ENCODE data around the gene OLR1.
"Not testable (repeated sequence)": the region's sequence is repeated elsewhere in the genome, so short reads cannot be mapped to it uniquely, and the experiment has no call there.

OLR1 gene

DNA sequence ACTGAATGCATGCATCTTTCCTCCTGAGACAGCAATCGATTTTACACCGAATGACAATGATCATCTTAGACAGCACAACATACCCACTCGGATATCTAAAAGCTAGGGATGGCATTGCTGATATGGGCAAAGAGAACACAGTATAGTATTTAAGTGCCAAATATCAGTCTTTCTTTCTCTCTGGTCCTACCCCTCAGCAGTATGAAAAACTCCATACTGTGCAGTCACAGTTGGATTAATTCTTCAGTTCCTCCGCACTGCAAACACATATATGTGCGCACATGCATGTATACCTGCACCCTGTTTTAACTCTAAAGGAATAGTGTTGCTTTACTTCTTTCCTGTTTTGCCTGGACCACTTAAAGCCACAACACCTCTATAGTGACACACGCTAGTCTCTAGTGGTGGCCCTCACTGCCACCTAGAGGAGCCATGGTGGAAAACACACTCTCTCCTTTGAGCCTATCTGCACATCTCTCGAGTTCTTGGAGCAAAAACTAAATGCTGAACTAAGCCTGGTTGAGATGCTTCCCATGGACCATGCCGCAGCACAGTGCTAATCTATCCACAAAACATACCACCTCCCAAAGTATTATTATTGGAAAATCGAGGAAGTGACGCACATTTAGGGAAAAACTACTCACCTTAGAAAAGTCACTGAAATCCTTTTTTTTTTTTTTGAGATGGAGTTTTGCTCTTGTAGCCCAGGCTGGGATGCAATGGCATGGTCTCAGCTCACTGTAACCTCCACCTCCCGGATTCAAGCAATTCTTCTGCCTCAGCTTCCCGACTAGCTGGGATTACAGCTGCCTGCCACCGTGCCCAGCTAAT is 18.8 kb upstream of the OLR1 start:
- peak; percentile 31 for DNase-seq

GRCh38 chr12:10189653-10190052 is 17.7 kb upstream of the OLR1 start:
- peak; percentile 61 for DNase-seq

DNA sequence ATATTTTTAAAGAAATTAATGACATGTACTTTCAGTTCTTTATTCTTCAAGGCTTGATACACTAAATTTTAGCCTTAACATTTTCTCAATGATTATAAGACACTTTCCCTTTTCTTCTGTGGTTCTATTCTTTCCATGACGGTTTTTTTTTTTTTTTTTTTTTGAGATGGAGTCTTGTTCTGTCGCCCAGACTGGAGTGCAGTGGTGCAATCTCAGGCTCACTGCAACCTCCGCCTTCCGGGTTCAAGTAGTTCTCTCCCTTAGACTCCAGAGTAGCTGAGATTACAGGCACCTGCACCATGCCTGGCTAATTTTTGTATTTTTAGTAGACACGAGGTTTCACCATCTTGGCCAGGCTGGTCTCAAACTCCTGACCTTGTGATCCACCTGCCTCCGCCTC is 15.0 kb upstream of the OLR1 start:
- DNase-seq = not testable (repeated sequence)

DNA sequence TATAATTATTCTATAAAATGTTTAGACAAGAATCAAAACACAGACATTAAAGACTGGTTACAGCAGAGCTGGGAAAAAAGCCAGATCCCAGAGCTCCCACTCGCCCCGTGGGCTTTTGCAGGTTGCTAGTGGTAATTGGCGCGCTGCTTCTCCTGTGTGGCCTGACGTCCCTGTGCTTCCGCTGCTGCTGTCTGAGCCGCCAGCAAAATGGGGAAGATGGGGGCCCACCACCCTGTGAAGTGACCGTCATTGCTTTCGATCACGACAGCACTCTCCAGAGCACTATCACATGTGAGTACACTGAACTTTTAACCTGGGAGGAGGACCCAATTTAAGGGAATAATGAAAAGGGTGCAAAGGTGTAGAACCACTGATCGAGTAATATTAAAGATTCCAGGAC is 14.4 kb upstream of the OLR1 start:
- no peak for DNase-seq

GRCh38 chr12:10184261-10184843 is 12.4 kb upstream of the OLR1 start:
- peak; percentile 41 for DNase-seq

- peak; percentile 66 for DNase-seq
These were observed 10.6 kb upstream of the OLR1 start for GRCh38 chr12:10182354-10183049.

DNA sequence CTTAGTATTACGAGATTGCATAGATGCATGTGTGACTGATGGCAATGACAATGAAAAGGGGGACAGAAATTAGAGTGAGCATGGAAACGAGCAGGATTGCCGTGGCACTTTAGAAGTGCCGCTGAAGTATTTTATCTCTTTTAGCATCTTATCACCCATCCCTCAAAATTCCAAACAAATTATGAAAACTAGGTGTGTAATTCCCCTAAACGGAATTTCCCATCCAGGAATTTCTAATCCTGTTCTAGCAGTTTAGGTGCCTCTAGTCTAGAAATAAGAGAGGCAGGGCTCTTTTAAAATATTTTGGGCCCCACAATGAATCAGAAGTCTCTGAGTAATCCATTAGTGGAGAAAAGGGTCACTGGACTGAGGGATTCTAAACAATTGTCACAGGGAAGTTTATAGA is 7.8 kb upstream of the OLR1 start:
- DNase-seq = no peak

DNA sequence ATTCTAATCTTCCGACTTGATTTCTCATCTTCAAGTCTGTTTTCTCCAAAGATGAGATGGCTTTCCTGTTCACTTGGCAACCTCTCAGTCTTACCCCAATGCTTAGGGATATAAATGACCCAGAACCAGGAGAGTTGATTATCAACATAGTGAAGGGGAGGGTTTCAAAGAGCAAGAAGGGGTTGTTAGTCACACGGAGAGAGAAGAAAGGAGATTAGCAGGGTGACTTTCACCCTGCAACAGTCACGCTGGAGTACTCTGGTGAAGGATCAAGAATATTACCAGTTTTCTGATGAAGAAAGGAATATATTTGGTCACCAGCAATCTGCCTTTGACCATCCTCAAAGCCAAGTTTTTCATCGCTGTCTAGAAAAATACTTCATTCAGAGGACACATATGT is 6.9 kb upstream of the OLR1 start, which contains the start of gene TMEM52B:
TMEM52B (plus strand) TSS at position 212 of the 400 bp plus-strand sequence. CDS start 543 bp downstream, outside the sequence.
- DNase-seq = no peak

DNA sequence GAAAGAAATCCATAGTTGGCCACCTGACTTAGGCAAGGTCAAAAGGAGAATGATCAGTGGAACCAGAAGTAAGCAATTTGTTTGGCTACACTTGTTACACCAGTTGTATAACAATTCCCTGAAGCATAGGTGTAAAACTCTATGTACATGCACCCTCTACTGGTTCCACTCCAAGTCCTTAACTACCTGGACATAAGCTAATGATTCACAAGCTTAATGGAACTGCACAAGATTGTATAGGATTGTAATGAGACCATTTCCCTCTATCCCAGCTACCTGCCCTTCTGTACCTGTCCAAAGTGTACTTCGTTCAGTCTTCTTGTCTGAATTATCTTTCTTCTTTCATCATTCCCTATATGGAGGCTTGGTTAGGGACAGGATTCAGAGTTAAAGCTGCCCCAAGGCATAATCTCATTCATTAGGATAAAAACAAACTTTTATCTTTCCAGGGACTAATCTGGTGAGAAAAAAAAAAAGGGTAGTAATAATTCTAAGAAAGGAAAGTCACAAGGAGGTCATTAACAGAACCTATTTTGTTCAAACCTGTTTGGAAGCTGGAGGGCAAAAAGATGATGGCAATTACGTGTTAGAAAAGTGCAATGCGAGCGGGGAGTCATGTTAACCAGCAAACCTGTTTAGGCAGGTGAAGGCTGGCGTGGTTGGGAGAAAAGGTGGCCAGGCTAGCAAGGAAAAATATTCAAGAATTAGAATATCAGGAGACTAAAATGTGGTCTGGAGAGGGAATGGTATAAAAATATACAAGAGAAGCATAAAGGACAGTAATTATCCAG is 4.1 kb upstream of the OLR1 start:
- DNase-seq = no peak

- DNase-seq = no peak
These were observed 3.2 kb upstream of the OLR1 start for GRCh38 chr12:10174986-10175614.

GRCh38 chr12:10170216-10170615 is 1.7 kb downstream of the OLR1 start:
- peak; percentile 89 for DNase-seq

- DNase-seq = no peak
These were observed 2.8 kb downstream of the OLR1 start for GRCh38 chr12:10169104-10169503.

DNA sequence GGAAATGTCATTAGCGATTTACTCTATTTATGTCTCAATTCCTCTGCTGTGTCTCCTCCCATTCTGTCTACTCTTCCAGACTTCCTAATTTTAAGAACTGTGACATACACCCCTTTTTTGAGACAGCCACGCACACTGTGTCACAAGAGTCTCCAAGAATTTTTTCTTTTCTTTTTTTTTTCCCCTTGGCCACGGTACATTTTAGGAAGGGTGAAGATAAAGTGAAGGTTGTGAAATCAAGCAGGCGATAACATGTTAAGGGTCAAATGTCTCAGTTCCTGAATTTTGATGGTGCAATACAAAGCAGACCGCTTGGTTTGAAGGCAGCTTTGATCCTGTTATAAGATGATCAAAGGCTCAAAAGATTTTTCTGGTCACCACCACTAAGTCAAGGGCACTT is 4.3 kb downstream of the OLR1 start:
- DNase-seq = no peak

DNA sequence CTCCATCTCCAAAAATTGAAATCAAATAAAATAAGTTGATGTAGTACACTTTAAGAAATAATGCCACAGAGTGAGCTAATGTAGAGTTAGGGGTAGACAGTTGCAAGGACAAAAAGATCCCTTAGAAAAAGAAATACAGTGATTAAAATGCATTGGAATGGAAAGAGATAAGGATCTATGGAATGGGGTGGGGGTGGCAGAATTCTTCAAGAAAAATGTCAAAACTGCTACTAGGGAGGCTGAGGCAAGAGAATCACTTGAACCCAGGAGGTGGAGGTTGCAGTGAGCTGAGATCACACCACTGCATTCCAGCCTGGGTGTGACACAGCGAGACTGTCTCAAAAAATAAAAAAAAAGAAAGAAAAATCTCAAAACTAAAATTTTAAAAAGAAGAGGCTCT is 6.5 kb downstream of the OLR1 start:
- no peak for DNase-seq

DNA sequence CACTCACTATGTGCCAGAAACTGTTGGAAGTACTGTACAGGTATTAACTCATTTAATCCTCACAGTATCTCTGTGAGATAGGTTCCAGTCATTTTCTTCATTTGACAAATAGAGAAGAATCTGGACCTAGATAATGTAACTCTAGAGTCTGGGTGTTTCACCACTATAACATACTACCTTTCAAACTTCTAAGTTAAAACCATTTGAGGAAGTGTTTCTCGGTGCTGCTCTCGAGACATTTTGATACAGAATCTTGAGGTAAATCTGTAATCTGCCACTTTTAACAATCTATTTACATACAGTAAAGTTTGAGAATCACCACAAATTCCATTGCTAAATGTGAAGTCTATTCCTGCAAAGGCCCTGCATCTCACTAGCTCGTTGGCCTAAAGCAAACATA is 8.8 kb downstream of the OLR1 start:
- no peak for DNase-seq

- DNase-seq = no peak
These were observed 11.1 kb downstream of the OLR1 start for GRCh38 chr12:10160617-10161385.

DNA sequence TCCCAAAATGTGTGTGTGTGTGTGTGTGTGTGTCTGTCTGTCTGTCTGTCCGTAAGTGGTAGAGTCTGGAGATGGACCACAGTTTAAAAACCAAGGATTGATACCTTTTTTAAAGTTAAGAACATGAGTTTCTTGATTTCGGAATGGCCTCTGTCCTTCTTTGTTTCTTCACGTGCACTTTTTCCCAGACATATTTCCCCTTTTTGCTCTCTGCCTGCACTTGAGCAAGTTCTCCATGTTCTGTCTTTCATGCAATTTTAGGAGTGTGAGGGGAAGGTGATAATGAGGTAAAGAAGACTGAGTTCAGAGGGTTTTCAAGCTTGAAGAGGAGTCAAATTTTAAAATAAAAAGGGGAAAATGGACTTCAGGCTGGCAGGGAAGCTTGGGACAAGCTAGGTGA is 12.7 kb downstream of the OLR1 start:
- no peak for DNase-seq

DNA sequence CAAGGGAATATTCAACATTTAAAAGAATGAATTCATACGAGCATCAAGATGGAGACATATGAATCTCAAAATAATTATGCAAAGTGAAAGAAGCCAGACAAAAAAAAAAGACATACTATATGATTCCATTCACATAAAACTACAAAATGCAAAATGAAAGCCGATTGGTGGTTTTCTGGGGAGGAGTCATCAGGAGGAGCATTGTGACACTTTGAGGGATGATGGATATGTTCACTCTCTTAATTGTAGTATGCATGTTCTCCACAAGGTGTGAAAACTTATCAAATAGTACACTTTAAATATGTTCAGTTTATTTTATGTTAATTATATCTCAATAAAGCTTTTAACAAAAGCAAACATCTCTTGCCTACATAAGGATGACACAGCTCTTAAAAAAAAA is 13.5 kb downstream of the OLR1 start:
- DNase-seq = no peak

GRCh38 chr12:10155966-10156365 is 16.0 kb downstream of the OLR1 start:
- DNase-seq = no peak

- no peak for DNase-seq
These were observed 17.8 kb downstream of the OLR1 start for GRCh38 chr12:10154145-10154496.

- no peak for DNase-seq
These were observed 18.4 kb downstream of the OLR1 start for GRCh38 chr12:10153271-10154144.
